HCT116 (cell line): ENCODE measurements around the gene KCTD18.

ENCODE experiments used
- FOSL1 ChIP-seq: IDR thresholded peaks from 2 replicates; pipeline ENCODE4 v1.6.1; 2012; ENCODE audit warnings: low read depth
- POLR2A ChIP-seq: IDR thresholded peaks from 2 replicates; pipeline ENCODE4 v1.7.0; 2011; ENCODE audit warnings: borderline replicate concordance; ENCODE audit not compliant: insufficient read depth, insufficient read length; ENCODE audit errors: extremely low read depth
- POLR2AphosphoS5 ChIP-seq: IDR thresholded peaks from 2 replicates; pipeline ENCODE4 v1.6.1; 2011; ENCODE audit warnings: mild to moderate bottlenecking, low read depth, low read length, moderate library complexity
- TF ChIP-seq, protein P1 (sequence below), 3 experiments: fragments of 200-600 bp in 1 of 3; sonication (generic) in 1 of 3; IDR thresholded peaks in 2 of 3; conservative IDR thresholded peaks in 1 of 3; 2 replicates each; pipeline ENCODE4 v1.5.1; 2012 to 2017; ENCODE audit warnings: low read depth in 2 of 3, low read length in 2 of 3, antibody characterized with exemption in 1 of 3, borderline replicate concordance in 1 of 3, control low read depth in 1 of 3, mild to moderate bottlenecking in 1 of 3, mixed read lengths in 1 of 3, mixed run types in 1 of 3, moderate library complexity in 1 of 3; ENCODE audit not compliant: insufficient read depth in 1 of 3
- TF ChIP-seq, protein P2 (sequence below): IDR thresholded peaks from 2 replicates; pipeline ENCODE4 v1.6.1; 2012

DNA sequence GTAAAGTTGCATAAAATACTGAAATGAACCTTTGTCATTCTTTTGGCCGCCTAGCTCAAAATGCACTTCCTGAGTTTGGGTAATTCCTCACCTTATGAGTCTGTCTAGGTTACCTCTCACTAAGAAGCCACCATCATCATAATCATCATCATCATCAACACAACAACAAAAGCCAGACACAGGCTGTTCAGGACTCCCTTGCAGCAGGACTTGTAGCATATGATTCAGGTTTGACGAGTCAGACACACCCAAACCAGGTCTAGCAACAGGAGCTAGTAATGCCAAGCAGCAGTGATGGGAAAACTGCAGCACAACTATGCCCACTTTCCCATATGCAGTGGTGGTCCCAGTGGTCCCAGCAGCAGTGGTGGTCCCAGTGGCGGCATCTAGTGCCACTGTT is 13.3 kb upstream of the KCTD18 start:
- no peak for TF ChIP-seq POLR2AphosphoS5
- TF ChIP-seq POLR2A: no peak
- TF ChIP-seq, protein P1, sequence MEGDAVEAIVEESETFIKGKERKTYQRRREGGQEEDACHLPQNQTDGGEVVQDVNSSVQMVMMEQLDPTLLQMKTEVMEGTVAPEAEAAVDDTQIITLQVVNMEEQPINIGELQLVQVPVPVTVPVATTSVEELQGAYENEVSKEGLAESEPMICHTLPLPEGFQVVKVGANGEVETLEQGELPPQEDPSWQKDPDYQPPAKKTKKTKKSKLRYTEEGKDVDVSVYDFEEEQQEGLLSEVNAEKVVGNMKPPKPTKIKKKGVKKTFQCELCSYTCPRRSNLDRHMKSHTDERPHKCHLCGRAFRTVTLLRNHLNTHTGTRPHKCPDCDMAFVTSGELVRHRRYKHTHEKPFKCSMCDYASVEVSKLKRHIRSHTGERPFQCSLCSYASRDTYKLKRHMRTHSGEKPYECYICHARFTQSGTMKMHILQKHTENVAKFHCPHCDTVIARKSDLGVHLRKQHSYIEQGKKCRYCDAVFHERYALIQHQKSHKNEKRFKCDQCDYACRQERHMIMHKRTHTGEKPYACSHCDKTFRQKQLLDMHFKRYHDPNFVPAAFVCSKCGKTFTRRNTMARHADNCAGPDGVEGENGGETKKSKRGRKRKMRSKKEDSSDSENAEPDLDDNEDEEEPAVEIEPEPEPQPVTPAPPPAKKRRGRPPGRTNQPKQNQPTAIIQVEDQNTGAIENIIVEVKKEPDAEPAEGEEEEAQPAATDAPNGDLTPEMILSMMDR (IDR thresholded peaks at IDR 0.05 in 2 of 3, conservative IDR thresholded peaks at IDR 0.05 in 1 of 3; ENCODE audit: borderline replicate concordance in 1 of 3, insufficient read depth in 1 of 3, low read depth in 2 of 3, low read length in 2 of 3): no peak
- TF ChIP-seq, protein P2, sequence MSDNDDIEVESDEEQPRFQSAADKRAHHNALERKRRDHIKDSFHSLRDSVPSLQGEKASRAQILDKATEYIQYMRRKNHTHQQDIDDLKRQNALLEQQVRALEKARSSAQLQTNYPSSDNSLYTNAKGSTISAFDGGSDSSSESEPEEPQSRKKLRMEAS: no peak
- no peak for TF ChIP-seq FOSL1
